Measurements from ENCODE around the gene TTC14. TPM values are rescaled to one million over a fixed set of nuclear protein-coding genes. Genes with fewer than 3 reads are reported as not detected.

TTC14 gene
- total and polyA plus RNA-seq, 9 of the 15 experiments (the other 6 are each of a cell fraction or from before 2014, with no cell fraction given) = 10.0 to 61.9 (median 27.0) TPM

GRCh38 chr3:180600473-180600872 lies 1.5 kb upstream of the TTC14 start (continued):
- TF ChIP-seq HNRNPLL (IDR thresholded peaks at IDR 0.05; ENCODE audit: low read depth, low read length, poor library complexity, severe bottlenecking) = no peak
- no peak for TF ChIP-seq ZNF785 (CRISPR knock-in tag; IDR thresholded peaks at IDR 0.05)
- TF ChIP-seq ZSCAN32 (CRISPR knock-in tag; IDR thresholded peaks at IDR 0.05) = no peak

- H3K27ac ChIP-seq (ENCODE audit: extremely low read depth, low read depth, low read length) = no peak overlapping the region
- DNase-seq (ENCODE audit: extremely low read depth in 1 of 4, low spot score in 3 of 4) (no peak), ATAC-seq (no peak), FAIRE-seq (no peak)
- H2AFZ ChIP-seq (ENCODE audit: low read depth, low read length) = no peak overlapping the region
- POLR2A ChIA-PET = interaction anchor here (2.4 kb wide), 1 partner anchor 10 kb away, joined by 11 read pairs; the partner anchor contains the start of gene TTC14
- intact Hi-C loops (cut with micrococcal nuclease) (no loop called here), in situ Hi-C loops (cut with MboI) (loop anchor here (25.0 kb wide), 2 partner anchors 376 to 1174 kb away; partner anchors contain the start of gene DNAJC19)
- H3K4me1 ChIP-seq (replicated peaks in 1 of 2; ENCODE audit: control insufficient read depth in 2 of 2, insufficient read depth in 2 of 2, low read length in 2 of 2) = no peaks in the 10 kb centered on the region
- H3K36me3 ChIP-seq (ENCODE audit: control insufficient read depth, insufficient read depth, low read length) = peaks cover 75% of the 10 kb centered on the region
- H3K79me2 ChIP-seq (ENCODE audit: control insufficient read depth, insufficient read depth, low read length) = no peaks in the 10 kb centered on the region
- H3K9me3 ChIP-seq (replicated peaks; ENCODE audit: control insufficient read depth, insufficient read depth, low read depth, low read length) = no peaks in the 10 kb centered on the region
- BruUV-seq (replicated peaks) = no TSS peak
- no peak overlapping the region for H3K9ac ChIP-seq (ENCODE audit: insufficient read depth in 1 of 2, low read depth in 2 of 2, low read length in 2 of 2)
- no peak overlapping the region for H3K4me3 ChIP-seq
- H3K4me2 ChIP-seq (ENCODE audit: insufficient read depth, low read length) = no peak overlapping the region
- no peaks in the 10 kb centered on the region for H3K27me3 ChIP-seq (ENCODE audit: control insufficient read depth in 2 of 2, insufficient read depth in 2 of 2, low read length in 2 of 2)
- no peaks in the 10 kb centered on the region for H3K9me1 ChIP-seq (ENCODE audit: control insufficient read depth, insufficient read depth, low read length)
- WGBS (ENCODE audit: insufficient coverage, low coverage, missing lambda C conversion rate) = 100% methylated on average over 1 of the region's 1 CpG
- no peaks in the 10 kb centered on the region for H4K20me1 ChIP-seq (replicated peaks; ENCODE audit: control insufficient read depth, insufficient read depth, low read length)
- TF ChIP-seq ZNF407 (IDR thresholded peaks at IDR 0.05; ENCODE audit: low read depth) = no peak
- no peak for TF ChIP-seq BRD4 (IDR thresholded peaks at IDR 0.05)
- no peak for TF ChIP-seq KAT8 (IDR thresholded peaks at IDR 0.05; ENCODE audit: low read depth)
- no peak for TF ChIP-seq HNRNPUL1 (IDR thresholded peaks at IDR 0.05; ENCODE audit: low read length)
- TF ChIP-seq TARDBP (IDR thresholded peaks at IDR 0.05) = no peak
- TF ChIP-seq KDM1A (IDR thresholded peaks at IDR 0.05) = no peak
- no peak for TF ChIP-seq RFX1 (IDR thresholded peaks at IDR 0.05)
- no peak for TF ChIP-seq ETV5 (CRISPR knock-in tag; IDR thresholded peaks at IDR 0.05; ENCODE audit: low read depth)
- CTCF ChIA-PET (ENCODE audit: low intra/inter-chr PET ratio) = no interaction called here
Measured at GRCh38 chr3:180611006-180611405, 9.0 kb downstream of the TTC14 start.

All from K562 (cell line).